Measurements from ENCODE around the gene KLK15. TPM values are rescaled to one million over a fixed set of nuclear protein-coding genes. Genes with fewer than 3 reads are reported as not detected.

KLK15 gene
- total and polyA plus RNA-seq, 10 of the 15 experiments (the other 5 are each of a cell fraction or from before 2014, with no cell fraction given) = 0.04 to 0.08 TPM; not detected in 8

DNA sequence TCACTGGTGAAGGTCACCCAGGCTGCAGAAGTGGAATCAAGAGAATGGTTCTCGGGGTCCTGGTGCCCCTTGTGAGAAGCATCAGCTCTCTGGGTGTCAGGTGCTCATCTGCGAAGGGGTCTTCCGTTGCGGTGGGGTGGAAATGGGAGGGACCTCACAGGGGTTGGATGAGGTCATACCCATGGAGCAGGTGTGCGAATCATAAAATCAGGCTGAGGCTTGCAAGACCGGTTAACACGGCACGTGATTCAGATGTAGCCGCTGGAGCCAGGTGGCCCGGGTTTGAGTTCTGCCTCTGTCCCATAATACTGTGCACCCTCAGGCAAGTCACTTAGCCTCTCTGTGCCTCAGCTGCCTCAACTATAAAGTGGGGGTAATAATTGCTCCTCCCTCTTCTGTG is 3.9 kb upstream of the KLK15 start:
- DNase-seq (ENCODE audit: low read depth, low spot score) (no peak), ATAC-seq (no peak), FAIRE-seq (no peak)
- no peaks in the 10 kb centered on the region; the same call in 2 of the 3 replicates for H3K9me3 ChIP-seq (replicated peaks; ENCODE audit: control insufficient read depth, insufficient read depth, low read length)
- intact Hi-C loops (cut with micrococcal nuclease; ENCODE audit: unreplicated experiment) = loop anchor here (5.0 kb wide), 1 partner anchor 60 kb away; no protein-coding TSS in a partner anchor
- ChIA-PET CTCF (interaction anchor here (0.7 to 2.6 kb wide), 4 partner anchors 8 to 359 kb away, joined by 3 to 8 read pairs (median 4); no protein-coding TSS in a partner anchor), RAD21 (ENCODE audit: unreplicated experiment) (interaction anchor here (1.9 to 4.6 kb wide), 2 partner anchors 17 to 84 kb away, joined by 7 to 41 read pairs; no protein-coding TSS in a partner anchor), POLR2A (interaction anchor here (1.2 kb wide), 1 partner anchor 60 kb away, joined by 4 read pairs; no protein-coding TSS in a partner anchor), SMC1A (ENCODE audit: uncharacterized antibody, unreplicated experiment) (interaction anchor here (0.6 to 4.6 kb wide), 5 partner anchors 17 to 485 kb away, joined by 3 to 37 read pairs (median 4); no protein-coding TSS in a partner anchor)
- H3K27ac ChIP-seq (ENCODE audit: control insufficient read depth, insufficient read depth) = no peak overlapping the region
- H3K9ac ChIP-seq (ENCODE audit: control insufficient read depth, insufficient read depth, low read length) = no peak overlapping the region
- no peak for TF ChIP-seq RCOR1 (conservative IDR thresholded peaks at IDR 0.05; ENCODE audit: low read depth, low read length)
- no peak for TF ChIP-seq SIX5 (IDR thresholded peaks at IDR 0.05; ENCODE audit: low read depth, low read length, severe bottlenecking)
- TF ChIP-seq MEF2A (IDR thresholded peaks at IDR 0.05; ENCODE audit: insufficient read depth, low read depth, low read length) = no peak
- TF ChIP-seq ESRRA (IDR thresholded peaks at IDR 0.05; ENCODE audit: low read length) = no peak
- no peak for TF ChIP-seq MXI1 (IDR thresholded peaks at IDR 0.05; ENCODE audit: low read depth, low read length)
- no peak for TF ChIP-seq PAX5 (IDR thresholded peaks at IDR 0.05; ENCODE audit: borderline replicate concordance, low read depth, low read length)
- TF ChIP-seq, protein P1, sequence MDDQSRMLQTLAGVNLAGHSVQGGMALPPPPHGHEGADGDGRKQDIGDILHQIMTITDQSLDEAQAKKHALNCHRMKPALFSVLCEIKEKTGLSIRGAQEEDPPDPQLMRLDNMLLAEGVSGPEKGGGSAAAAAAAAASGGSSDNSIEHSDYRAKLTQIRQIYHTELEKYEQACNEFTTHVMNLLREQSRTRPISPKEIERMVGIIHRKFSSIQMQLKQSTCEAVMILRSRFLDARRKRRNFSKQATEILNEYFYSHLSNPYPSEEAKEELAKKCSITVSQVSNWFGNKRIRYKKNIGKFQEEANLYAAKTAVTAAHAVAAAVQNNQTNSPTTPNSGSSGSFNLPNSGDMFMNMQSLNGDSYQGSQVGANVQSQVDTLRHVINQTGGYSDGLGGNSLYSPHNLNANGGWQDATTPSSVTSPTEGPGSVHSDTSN (IDR thresholded peaks at IDR 0.05; ENCODE audit: insufficient replicate concordance, low read depth, low read length) = no peak
- no peak for TF ChIP-seq CHD1 (IDR thresholded peaks at IDR 0.05; ENCODE audit: low read depth, low read length)
- TF ChIP-seq, protein P2, sequence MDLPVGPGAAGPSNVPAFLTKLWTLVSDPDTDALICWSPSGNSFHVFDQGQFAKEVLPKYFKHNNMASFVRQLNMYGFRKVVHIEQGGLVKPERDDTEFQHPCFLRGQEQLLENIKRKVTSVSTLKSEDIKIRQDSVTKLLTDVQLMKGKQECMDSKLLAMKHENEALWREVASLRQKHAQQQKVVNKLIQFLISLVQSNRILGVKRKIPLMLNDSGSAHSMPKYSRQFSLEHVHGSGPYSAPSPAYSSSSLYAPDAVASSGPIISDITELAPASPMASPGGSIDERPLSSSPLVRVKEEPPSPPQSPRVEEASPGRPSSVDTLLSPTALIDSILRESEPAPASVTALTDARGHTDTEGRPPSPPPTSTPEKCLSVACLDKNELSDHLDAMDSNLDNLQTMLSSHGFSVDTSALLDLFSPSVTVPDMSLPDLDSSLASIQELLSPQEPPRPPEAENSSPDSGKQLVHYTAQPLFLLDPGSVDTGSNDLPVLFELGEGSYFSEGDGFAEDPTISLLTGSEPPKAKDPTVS (IDR thresholded peaks at IDR 0.05; ENCODE audit: low read depth, low read length) = no peak
- TF ChIP-seq MTA2 (IDR thresholded peaks at IDR 0.05; ENCODE audit: low read depth) = no peak
- TF ChIP-seq ATF2 (IDR thresholded peaks at IDR 0.05; ENCODE audit: low read length) = no peak
- no peak for TF ChIP-seq CUX1 (IDR thresholded peaks at IDR 0.05; ENCODE audit: insufficient replicate concordance, low read depth, low read length)
- TF ChIP-seq JUNB (IDR thresholded peaks at IDR 0.05) = no peak
- TF ChIP-seq SREBF2 (IDR thresholded peaks at IDR 0.05; ENCODE audit: low read length) = no peak
- WGBS (ENCODE audit: insufficient coverage, insufficient replicate concordance, low lambda C conversion rate, missing lambda C conversion rate) = 83% methylated on average over 10 of the region's 10 CpGs
- H3K27me3 ChIP-seq (replicated peaks in 1 of 2; ENCODE audit: control insufficient read depth in 2 of 2, insufficient read depth in 2 of 2, low read length in 1 of 2) = no peaks in the 10 kb centered on the region
- H3K79me2 ChIP-seq (ENCODE audit: control insufficient read depth, insufficient read depth, low read length) = no peaks in the 10 kb centered on the region
- H3K4me3 ChIP-seq = no peak overlapping the region
- H3K36me3 ChIP-seq (ENCODE audit: control insufficient read depth in 2 of 2, insufficient read depth in 2 of 2, low read length in 1 of 2) = no peaks in the 10 kb centered on the region
- peaks cover 5% of the 10 kb centered on the region; the same call in 1 of the 2 replicates for H3K4me1 ChIP-seq (ENCODE audit: control insufficient read depth, insufficient read depth, low read length)
- no peak overlapping the region for H3K4me2 ChIP-seq (ENCODE audit: control insufficient read depth, insufficient read depth)
- no TSS peak for BruUV-seq (replicated peaks)
- H4K20me1 ChIP-seq (ENCODE audit: control insufficient read depth, insufficient read depth) = no peaks in the 10 kb centered on the region
- H2AFZ ChIP-seq (ENCODE audit: control insufficient read depth, low read depth, low read length) = no peak overlapping the region
- in situ Hi-C loops (cut with MboI) = no loop called here
